CD4-positive, alpha-beta T cell (primary cell): ENCODE data around the gene AUTS2. TPM values are rescaled to one million over a fixed set of nuclear protein-coding genes. Genes with fewer than 3 reads are reported as not detected.

Experiments
- ATAC-seq: fragments of 200-7000 bp; cut with Tn5 transposase; one replicate; pipeline ENCODE4 v1.10.0; 2022; ENCODE audit warnings: mild to moderate bottlenecking; ENCODE audit not compliant: poor library complexity
- CTCF ChIA-PET: fragments of 350-600 bp; sonication (Branson Sonifier 250); formaldehyde crosslinking; loops from one replicate; lab custom pipeline; 2021; ENCODE audit warnings: antibody characterized with exemption, inconsistent platforms; lab: Charles Lee
- POLR2A ChIA-PET: fragments of 350-600 bp; sonication (Branson Sonifier 250); formaldehyde crosslinking; loops from one replicate; lab custom pipeline; 2021; ENCODE audit warnings: antibody characterized with exemption, inconsistent platforms; lab: Charles Lee
- DNase-seq, 14 experiments: peaks; one replicate each; pipeline ENCODE4 v3.0.0-alpha.2; 2013 to 2020; ENCODE audit warnings: mixed read lengths in 2 of 14
- H3K27ac ChIP-seq, 2 donors: one replicate each; pipeline versions ENCODE4 v1.5.1 to v1.7.0; 2013; ENCODE audit warnings: low read length in 2 of 2, low read depth in 1 of 2, mild to moderate bottlenecking in 1 of 2
- H3K27me3 ChIP-seq, 2 experiments: 1 replicate in 1 of 2; 2 replicates in 1 of 2; pipeline versions ENCODE4 v1.6.1 to v1.7.0; 2013; ENCODE audit warnings: low read length in 2 of 2, control low read depth in 1 of 2, mild to moderate bottlenecking in 1 of 2, moderate library complexity in 1 of 2; ENCODE audit not compliant: insufficient read depth in 2 of 2, control insufficient read depth in 1 of 2
- H3K36me3 ChIP-seq: one replicate; pipeline ENCODE4 v1.6.1; 2013; ENCODE audit warnings: low read length, control low read depth; ENCODE audit not compliant: insufficient read depth
- H3K4me1 ChIP-seq: one replicate; pipeline ENCODE4 v1.6.1; 2013; ENCODE audit warnings: low read length, control low read depth; ENCODE audit not compliant: insufficient read depth
- H3K4me3 ChIP-seq: one replicate; pipeline ENCODE4 v1.5.1; 2013; ENCODE audit warnings: mild to moderate bottlenecking, low read length, moderate library complexity
- H3K9me3 ChIP-seq, 2 experiments: 1 replicate in 1 of 2; 2 replicates in 1 of 2; pipeline versions ENCODE4 v1.6.1 to v1.7.0; 2013; ENCODE audit warnings: low read length in 2 of 2, mild to moderate bottlenecking in 2 of 2, control low read depth in 1 of 2, moderate library complexity in 1 of 2; ENCODE audit not compliant: control insufficient read depth in 1 of 2, insufficient read depth in 1 of 2
- H3K27ac Mint-ChIP-seq: one replicate; pipeline ENCODE4 v1.8.0; 2020; ENCODE audit warnings: mixed read lengths
- H3K27me3 Mint-ChIP-seq: one replicate; pipeline ENCODE4 v1.8.0; 2021; ENCODE audit warnings: mixed read lengths
- H3K36me3 Mint-ChIP-seq: one replicate; pipeline ENCODE4 v1.8.0; 2021; ENCODE audit warnings: low read depth, mixed read lengths
- H3K4me1 Mint-ChIP-seq: one replicate; pipeline ENCODE4 v1.8.0; 2021; ENCODE audit warnings: low read depth, mixed read lengths
- H3K4me3 Mint-ChIP-seq: one replicate; pipeline ENCODE4 v1.8.0; 2020; ENCODE audit warnings: mild to moderate bottlenecking, mixed read lengths
- H3K9me3 Mint-ChIP-seq: one replicate; pipeline ENCODE4 v1.8.0; 2020; ENCODE audit warnings: mixed read lengths
- intact Hi-C, 2 experiments: fragments of 100-400 bp; cut with DNase I in 1 of 2; cut with micrococcal nuclease in 1 of 2; formaldehyde crosslinking; loops; one replicate each; pipeline versions ENCODE4 v1.15.1 to v1.9.0; 2023 to 2025; cut with DNase I, micrococcal nuclease
- total RNA-seq, 174 experiments: library from RNA in 2 of 174; stranded (reverse) in 2 of 174; gene quantifications; one replicate each; pipeline ENCODE4 v1.2.3 and lab custom pipeline; 2021 to 2026
- TF ChIP-seq, protein P1 (sequence below): fragments of 200-600 bp; IDR thresholded peaks from one replicate; pipeline ENCODE4 v1.8.0; 2022; ENCODE audit warnings: antibody characterized with exemption, mild to moderate bottlenecking

The AUTS2 gene
- total RNA-seq, 2 experiments from 2014 or later = 43.6 to 47.6 TPM

DNA sequence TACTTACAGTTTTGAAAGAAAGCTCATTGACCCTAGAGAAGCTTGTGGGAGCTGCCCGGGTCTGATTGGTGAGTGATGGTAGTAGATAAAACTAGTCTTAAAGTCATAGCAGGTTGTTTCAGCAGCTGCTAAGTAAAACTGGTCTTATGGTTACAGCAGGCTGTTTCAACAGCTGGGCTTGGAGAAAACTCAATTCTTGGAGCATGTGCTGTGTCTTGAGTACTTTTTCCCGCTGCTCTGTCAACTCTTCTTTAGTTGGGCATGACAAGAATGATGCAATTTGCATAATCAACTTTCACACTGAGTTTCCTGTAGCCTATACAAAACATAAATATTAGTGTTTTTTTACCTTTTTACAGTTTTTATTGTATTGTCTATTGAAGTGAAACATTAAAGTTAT is 707.9 kb downstream of the AUTS2 start:
- ChIA-PET CTCF (no interaction called here), POLR2A (no interaction called here)
- H3K27ac ChIP-seq = no peak overlapping the region
- no peak overlapping the region for H3K4me3 Mint-ChIP-seq
- H3K36me3 Mint-ChIP-seq = no peaks in the 10 kb centered on the region
- no peak for DNase-seq
- H3K9me3 ChIP-seq = peaks cover 0 to 7% of the 10 kb centered on the region in 2 experiments
- no peak overlapping the region for H3K4me3 ChIP-seq
- intact Hi-C loops = no loop called here
- H3K27me3 ChIP-seq = no peaks in the 10 kb centered on the region
- no peaks in the 10 kb centered on the region for H3K36me3 ChIP-seq
- H3K9me3 Mint-ChIP-seq = no peaks in the 10 kb centered on the region
- TF ChIP-seq, protein P1, sequence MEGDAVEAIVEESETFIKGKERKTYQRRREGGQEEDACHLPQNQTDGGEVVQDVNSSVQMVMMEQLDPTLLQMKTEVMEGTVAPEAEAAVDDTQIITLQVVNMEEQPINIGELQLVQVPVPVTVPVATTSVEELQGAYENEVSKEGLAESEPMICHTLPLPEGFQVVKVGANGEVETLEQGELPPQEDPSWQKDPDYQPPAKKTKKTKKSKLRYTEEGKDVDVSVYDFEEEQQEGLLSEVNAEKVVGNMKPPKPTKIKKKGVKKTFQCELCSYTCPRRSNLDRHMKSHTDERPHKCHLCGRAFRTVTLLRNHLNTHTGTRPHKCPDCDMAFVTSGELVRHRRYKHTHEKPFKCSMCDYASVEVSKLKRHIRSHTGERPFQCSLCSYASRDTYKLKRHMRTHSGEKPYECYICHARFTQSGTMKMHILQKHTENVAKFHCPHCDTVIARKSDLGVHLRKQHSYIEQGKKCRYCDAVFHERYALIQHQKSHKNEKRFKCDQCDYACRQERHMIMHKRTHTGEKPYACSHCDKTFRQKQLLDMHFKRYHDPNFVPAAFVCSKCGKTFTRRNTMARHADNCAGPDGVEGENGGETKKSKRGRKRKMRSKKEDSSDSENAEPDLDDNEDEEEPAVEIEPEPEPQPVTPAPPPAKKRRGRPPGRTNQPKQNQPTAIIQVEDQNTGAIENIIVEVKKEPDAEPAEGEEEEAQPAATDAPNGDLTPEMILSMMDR = no peak
- H3K27me3 Mint-ChIP-seq = no peaks in the 10 kb centered on the region
- peaks cover 9% of the 10 kb centered on the region for H3K4me1 ChIP-seq
- H3K27ac Mint-ChIP-seq = no peak overlapping the region
- H3K4me1 Mint-ChIP-seq = peaks cover 38% of the 10 kb centered on the region
- ATAC-seq = no peak

DNA sequence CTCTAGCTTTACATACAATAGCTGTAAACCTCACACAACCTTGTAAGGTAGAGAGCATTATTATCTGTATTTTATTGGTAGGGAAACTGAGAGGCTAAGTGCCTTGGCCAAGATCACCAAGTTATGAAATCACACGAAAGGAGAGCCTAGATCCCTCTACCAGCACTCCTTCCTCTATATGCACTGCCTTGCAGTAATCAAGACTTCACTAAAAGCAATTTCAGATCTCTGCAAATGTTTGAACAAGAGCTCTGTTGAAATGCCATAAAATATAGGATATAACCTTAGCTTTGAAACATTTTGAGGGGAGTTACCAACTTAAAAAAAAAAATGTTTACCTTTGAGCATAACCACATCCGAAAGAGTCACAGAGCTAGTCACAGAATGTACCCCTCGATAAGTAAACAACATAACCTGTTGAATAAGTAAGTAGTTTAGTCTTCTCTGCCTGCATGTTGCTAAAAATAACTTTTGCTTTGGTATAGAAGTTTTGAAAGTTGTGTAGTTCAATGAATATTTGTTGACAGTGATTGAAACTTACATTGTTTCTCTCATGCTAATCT is 709.4 kb downstream of the AUTS2 start:
- Histone ChIP-seq H3K27me3 (no peaks in the 10 kb centered on the region), H3K36me3 (no peaks in the 10 kb centered on the region), H3K27ac (no peak overlapping the region), H3K9me3 (peaks cover 0 to 7% of the 10 kb centered on the region in 2 experiments), H3K4me3 (no peak overlapping the region), H3K4me1 (peaks cover 12% of the 10 kb centered on the region)
- Mint-ChIP-seq H3K4me3 (peak overlapping the region; percentile 62), H3K9me3 (no peaks in the 10 kb centered on the region), H3K27me3 (no peaks in the 10 kb centered on the region), H3K36me3 (no peaks in the 10 kb centered on the region), H3K4me1 (peaks cover 35% of the 10 kb centered on the region), H3K27ac (peak overlapping the region; percentile 82)
- intact Hi-C loops = no loop called here
- TF ChIP-seq, protein P1 = no peak
- ChIA-PET POLR2A (interaction anchor here (0.8 to 1.6 kb wide), 3 partner anchors 11 to 341 kb away, joined by 3 to 9 read pairs (median 5); no protein-coding TSS in a partner anchor), CTCF (no interaction called here)
- ATAC-seq (peak; percentile 79), DNase-seq (peak in 3 of 14 experiments; percentile 24 to 65 (median 34))

DNA sequence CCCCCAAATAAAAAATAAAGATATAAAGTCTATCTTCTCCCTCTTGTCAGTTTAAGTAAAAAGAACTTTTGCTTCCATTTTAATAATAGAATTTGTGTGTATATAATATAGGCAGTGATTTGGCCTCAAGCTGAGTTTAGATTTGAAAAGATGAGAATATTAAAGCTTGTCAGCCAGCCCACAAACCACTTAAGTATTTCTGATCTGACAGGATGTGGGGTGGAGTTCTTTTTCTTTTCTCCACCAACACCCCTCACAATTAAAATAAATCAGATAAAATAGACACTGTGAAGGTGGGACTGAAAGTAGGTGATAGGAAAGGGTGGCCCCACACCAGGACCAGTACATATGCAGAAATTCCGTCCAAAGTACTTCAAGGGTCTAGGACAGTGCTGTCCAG is 714.1 kb downstream of the AUTS2 start:
- ChIA-PET CTCF (no interaction called here), POLR2A (interaction anchor here (0.8 to 1.0 kb wide), 2 partner anchors 23 to 382 kb away, joined by 3 to 6 read pairs; no protein-coding TSS in a partner anchor)
- no peaks in the 10 kb centered on the region for H3K36me3 ChIP-seq
- peak in 3 of 14 experiments; percentile 11 to 61 (median 17) for DNase-seq
- H3K4me3 ChIP-seq = no peak overlapping the region
- Mint-ChIP-seq H3K36me3 (no peaks in the 10 kb centered on the region), H3K9me3 (no peaks in the 10 kb centered on the region), H3K27me3 (no peaks in the 10 kb centered on the region), H3K27ac (peak overlapping the region; percentile 73), H3K4me1 (peaks cover 36% of the 10 kb centered on the region), H3K4me3 (peak overlapping the region; percentile 11)
- TF ChIP-seq, protein P1 = no peak
- intact Hi-C loops = loop anchor here in 1 of 2 experiments (10.0 kb wide), 1 partner anchor 382 kb away; no protein-coding TSS in a partner anchor
- ATAC-seq = peak; percentile 42
- H3K9me3 ChIP-seq = peaks cover 0 to 4% of the 10 kb centered on the region in 2 experiments
- no peak overlapping the region for H3K27ac ChIP-seq
- H3K4me1 ChIP-seq = peaks cover 22% of the 10 kb centered on the region
- no peaks in the 10 kb centered on the region for H3K27me3 ChIP-seq
